Epithelial cell of esophagus (primary cell): ENCODE measurements around the gene CFAP58.

ENCODE experiments used
- DNase-seq: peaks from one replicate; pipeline ENCODE4 v3.0.0; 2010; ENCODE audit warnings: low read depth
- H3K4me3 ChIP-seq: 2 replicates; pipeline ENCODE4 v1.5.1; 2011; ENCODE audit warnings: mild to moderate bottlenecking, low read length, control low read depth
- CTCF ChIP-seq: IDR thresholded peaks from 2 replicates; pipeline ENCODE4 v1.5.1; 2011; ENCODE audit warnings: low read depth, mild to moderate bottlenecking, low read length, control low read depth, inconsistent platforms; ENCODE audit not compliant: insufficient read depth; ENCODE audit errors: missing control alignments

CFAP58 gene

GRCh38 chr10:104433669-104434068, 80.0 kb downstream of the CFAP58 start:
- no peak for DNase-seq
- TF ChIP-seq CTCF: no peak
- H3K4me3 ChIP-seq: no peak overlapping the region

DNA sequence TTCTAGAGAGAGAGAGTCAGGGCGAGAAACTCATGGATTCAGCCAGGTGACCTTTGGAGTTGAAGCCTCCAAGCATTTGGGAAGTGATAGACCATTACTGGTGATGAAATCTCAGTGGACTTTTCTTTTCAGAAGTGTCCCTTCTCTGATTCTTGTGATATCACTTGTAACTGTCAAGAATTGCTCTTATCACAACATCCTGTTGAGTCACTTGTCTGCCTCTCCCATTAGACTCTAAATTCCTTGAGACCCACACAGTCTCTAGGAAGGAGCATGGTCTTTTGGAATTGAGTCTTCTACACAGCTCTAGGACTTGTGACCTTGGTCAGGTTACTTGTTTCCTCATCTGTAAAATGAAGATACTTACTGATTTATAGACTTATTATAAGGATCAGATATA, 81.0 kb downstream of the CFAP58 start:
- no peak for DNase-seq
- H3K4me3 ChIP-seq: no peak overlapping the region
- TF ChIP-seq CTCF: no peak

- H3K4me3 ChIP-seq: no peak overlapping the region
- peak; percentile 85 for DNase-seq
- TF ChIP-seq CTCF: no peak
These were observed 82.2 kb downstream of the CFAP58 start for GRCh38 chr10:104435822-104436221.

DNA sequence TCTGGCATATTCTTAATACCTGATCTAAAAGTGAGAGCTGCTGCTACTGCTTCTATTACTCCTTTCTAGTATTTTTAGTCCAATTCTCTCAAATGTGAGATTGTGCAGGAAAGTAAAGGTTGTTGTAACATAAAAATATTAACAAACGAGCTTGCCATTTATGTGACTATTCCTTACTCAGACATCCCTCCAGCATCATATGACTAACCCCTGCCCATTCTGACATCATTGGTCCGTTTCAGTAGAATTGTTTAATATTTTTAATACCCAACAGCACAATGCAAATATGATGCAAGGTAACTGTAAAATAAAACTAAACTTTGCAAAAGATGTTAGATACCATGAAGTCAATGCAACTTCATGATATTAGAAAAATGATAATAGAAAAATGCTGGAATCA, 83.6 kb downstream of the CFAP58 start:
- TF ChIP-seq CTCF: no peak
- H3K4me3 ChIP-seq: no peak overlapping the region
- DNase-seq: peak; percentile 48

DNA sequence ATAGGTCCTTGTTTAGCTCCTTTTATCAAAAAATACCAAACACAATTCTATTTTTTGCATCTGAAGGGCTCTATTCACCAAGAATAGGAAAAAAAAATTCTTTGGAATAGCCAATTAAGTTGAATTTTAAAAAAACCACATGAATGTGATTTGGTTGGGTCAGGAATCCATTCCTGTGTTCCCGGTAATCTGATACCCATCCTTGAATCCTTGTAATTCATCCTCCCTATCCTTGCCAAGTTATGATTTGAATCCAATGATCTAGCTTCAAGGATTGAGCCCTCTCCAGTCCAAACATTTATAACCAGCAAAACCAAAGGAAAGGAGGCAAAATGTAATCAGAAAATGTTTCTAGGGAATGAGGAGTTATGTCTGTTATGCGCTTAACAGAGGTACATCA, 86.6 kb downstream of the CFAP58 start:
- H3K4me3 ChIP-seq: no peak overlapping the region
- no peak for DNase-seq
- TF ChIP-seq CTCF: no peak

DNA sequence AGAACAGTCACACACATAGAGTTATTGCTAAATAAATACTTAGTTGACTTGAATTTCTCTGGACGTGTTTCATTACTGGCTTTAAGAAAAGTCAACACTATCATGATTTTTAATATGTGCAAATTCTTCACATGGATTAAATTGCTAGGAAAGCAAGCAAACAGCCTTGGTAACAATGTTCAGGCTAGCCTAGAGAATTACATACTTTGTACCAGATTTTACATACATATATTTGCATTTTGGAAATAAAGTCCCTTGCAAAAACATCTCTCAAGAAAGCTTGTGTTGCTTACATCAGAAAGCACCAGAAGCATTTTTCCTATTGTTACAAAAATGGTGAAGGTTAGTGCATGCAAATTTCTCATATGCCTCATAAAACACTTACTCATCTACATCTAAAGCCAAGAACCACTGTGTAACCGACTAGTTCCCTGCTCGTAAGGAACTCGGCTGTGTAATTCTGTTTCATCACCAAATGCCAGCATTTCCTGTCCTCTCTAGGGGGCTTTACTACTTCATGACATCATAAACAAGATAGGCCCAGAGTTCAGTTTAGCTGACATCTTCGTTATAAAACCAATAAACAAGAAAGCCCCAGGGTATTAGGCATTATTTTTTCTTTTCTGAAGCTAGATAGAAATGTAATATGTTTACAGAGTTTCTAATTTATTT, 87.8 kb downstream of the CFAP58 start:
- H3K4me3 ChIP-seq: no peak overlapping the region
- TF ChIP-seq CTCF: no peak
- DNase-seq: peak; percentile 80

DNA sequence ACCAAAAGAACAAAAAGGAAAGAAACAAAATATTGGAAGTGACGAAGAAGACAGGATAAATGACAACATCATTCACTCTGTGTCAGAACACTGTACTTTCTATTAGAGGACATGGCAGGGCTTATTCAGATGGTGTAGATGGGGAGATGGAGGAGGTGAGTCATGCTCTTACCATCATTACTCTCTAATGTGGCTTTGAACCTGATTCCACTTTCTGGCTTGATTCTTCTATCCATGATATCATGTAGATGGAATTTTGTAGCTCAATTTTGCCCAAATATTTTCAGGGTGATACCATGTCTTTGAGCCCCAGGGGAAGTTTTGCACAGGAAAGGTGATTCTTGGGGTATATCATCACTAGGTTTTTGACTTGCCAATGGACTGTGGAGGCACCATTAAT, 91.7 kb downstream of the CFAP58 start:
- H3K4me3 ChIP-seq: no peak overlapping the region
- no peak for TF ChIP-seq CTCF
- peak; percentile 86 for DNase-seq
